Measurements from ENCODE around the gene CCL20.

GRCh38 chr2:227766373-227766883 is 47.2 kb upstream of the CCL20 start:
- TF ChIP-seq, protein P1, sequence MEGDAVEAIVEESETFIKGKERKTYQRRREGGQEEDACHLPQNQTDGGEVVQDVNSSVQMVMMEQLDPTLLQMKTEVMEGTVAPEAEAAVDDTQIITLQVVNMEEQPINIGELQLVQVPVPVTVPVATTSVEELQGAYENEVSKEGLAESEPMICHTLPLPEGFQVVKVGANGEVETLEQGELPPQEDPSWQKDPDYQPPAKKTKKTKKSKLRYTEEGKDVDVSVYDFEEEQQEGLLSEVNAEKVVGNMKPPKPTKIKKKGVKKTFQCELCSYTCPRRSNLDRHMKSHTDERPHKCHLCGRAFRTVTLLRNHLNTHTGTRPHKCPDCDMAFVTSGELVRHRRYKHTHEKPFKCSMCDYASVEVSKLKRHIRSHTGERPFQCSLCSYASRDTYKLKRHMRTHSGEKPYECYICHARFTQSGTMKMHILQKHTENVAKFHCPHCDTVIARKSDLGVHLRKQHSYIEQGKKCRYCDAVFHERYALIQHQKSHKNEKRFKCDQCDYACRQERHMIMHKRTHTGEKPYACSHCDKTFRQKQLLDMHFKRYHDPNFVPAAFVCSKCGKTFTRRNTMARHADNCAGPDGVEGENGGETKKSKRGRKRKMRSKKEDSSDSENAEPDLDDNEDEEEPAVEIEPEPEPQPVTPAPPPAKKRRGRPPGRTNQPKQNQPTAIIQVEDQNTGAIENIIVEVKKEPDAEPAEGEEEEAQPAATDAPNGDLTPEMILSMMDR (conservative IDR thresholded peaks at IDR 0.05; ENCODE audit: low read length): peak; percentile 90
- TF ChIP-seq EZH2phosphoT487 (IDR thresholded peaks at IDR 0.05; ENCODE audit: borderline replicate concordance, low read depth, low read length): no peak

Data from OCI-LY7 (cell line).